Transverse colon (tissue), 3 donors: ENCODE results near the gene ABHD15.

Source experiments
- EP300 ChIP-seq: sonication (generic); formaldehyde crosslinking; IDR thresholded peaks from one replicate; pipeline ENCODE4 v1.6.1; 2017; ENCODE audit warnings: antibody characterized with exemption, low read depth
- POLR2A ChIP-seq: fragments of 450-650 bp; IDR thresholded peaks from one replicate; pipeline ENCODE4 v1.6.1; 2016; ENCODE audit warnings: antibody characterized with exemption, mild to moderate bottlenecking, moderate library complexity
- TF ChIP-seq, protein P1 (sequence below), 5 experiments: fragments of 200-600 bp in 3 of 5; fragments of 450-650 bp in 2 of 5; sonication (generic) in 3 of 5; IDR thresholded peaks; 1 replicate in 2 of 5; 2 replicates in 3 of 5; pipeline ENCODE4 v1.5.1; 2016 to 2017; ENCODE audit warnings: antibody characterized with exemption in 5 of 5, inconsistent platforms in 3 of 5, mild to moderate bottlenecking in 2 of 5, moderate library complexity in 1 of 5

DNA sequence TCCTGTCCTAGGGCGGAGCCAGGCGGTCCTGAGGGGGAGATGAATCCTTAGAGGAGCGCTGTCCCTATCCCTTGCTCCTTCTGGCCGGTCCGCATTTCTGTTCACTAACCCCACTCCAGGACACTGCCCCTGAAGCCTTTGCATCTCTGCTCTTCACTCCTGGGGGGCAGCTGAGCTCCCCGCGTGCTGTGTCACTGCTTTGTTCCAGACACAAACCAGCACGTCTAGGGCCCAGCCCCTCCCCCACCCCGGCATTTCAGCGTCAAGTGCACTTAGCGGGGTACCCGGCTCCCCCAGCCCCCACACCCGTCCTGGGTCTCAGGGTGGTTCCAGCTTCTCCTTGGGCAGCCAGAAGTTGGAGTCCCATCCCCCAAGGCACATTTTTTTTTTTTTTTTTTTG lies 47.0 kb upstream of the ABHD15 start:
- TF ChIP-seq, protein P1, sequence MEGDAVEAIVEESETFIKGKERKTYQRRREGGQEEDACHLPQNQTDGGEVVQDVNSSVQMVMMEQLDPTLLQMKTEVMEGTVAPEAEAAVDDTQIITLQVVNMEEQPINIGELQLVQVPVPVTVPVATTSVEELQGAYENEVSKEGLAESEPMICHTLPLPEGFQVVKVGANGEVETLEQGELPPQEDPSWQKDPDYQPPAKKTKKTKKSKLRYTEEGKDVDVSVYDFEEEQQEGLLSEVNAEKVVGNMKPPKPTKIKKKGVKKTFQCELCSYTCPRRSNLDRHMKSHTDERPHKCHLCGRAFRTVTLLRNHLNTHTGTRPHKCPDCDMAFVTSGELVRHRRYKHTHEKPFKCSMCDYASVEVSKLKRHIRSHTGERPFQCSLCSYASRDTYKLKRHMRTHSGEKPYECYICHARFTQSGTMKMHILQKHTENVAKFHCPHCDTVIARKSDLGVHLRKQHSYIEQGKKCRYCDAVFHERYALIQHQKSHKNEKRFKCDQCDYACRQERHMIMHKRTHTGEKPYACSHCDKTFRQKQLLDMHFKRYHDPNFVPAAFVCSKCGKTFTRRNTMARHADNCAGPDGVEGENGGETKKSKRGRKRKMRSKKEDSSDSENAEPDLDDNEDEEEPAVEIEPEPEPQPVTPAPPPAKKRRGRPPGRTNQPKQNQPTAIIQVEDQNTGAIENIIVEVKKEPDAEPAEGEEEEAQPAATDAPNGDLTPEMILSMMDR (IDR thresholded peaks at IDR 0.05) = no peak
- TF ChIP-seq EP300 (no peak), POLR2A (no peak)
